HFFc6 (cell line): ENCODE data around the gene ZNF580. TPM values are rescaled to one million over a fixed set of nuclear protein-coding genes. Genes with fewer than 3 reads are reported as not detected.

Experiments used
- DNase-seq: peaks from one replicate; pipeline ENCODE4 v3.0.0-alpha.2; 2018
- H3K27ac Mint-ChIP-seq: 2 replicates; pipeline ENCODE4 v1.8.0; 2020; ENCODE audit warnings: mild to moderate bottlenecking, mixed read lengths
- H3K27me3 Mint-ChIP-seq: 2 replicates; pipeline ENCODE4 v1.8.0; 2021; ENCODE audit warnings: mild to moderate bottlenecking, moderate library complexity, mixed read lengths; ENCODE audit not compliant: insufficient read depth
- H3K36me3 Mint-ChIP-seq: 2 replicates; pipeline ENCODE4 v1.8.0; 2021; ENCODE audit warnings: low read depth, mixed read lengths
- H3K4me1 Mint-ChIP-seq: 2 replicates; pipeline ENCODE4 v1.8.0; 2020; ENCODE audit warnings: low read depth, mixed read lengths
- H3K4me3 Mint-ChIP-seq: 2 replicates; pipeline ENCODE4 v1.8.0; 2020; ENCODE audit warnings: mild to moderate bottlenecking, moderate library complexity, mixed read lengths
- H3K9me3 Mint-ChIP-seq: 2 replicates; pipeline ENCODE4 v1.8.0; 2020; ENCODE audit warnings: mild to moderate bottlenecking, mixed read lengths
- CTCF ChIP-seq: fragments of 200-600 bp; sonication (generic); IDR thresholded peaks from 2 replicates; pipeline ENCODE4 v1.5.0; 2021; ENCODE audit warnings: antibody characterized with exemption, mild to moderate bottlenecking
- total RNA-seq, 6 experiments: library from RNA; stranded (reverse); fragmentation: NEBNext Ultra II Directional; extraction: Animal tissue kit (Norgen Biotek cat#: 25700); gene quantifications; 2 replicates in 1 of 6; 3 replicates in 5 of 6; pipeline ENCODE4 v1.2.3, GENCODE V29; 2021

Gene ZNF580
- total RNA-seq, 6 experiments from 2014 or later: 51.0 to 60.5 (median 57.7) TPM

DNA sequence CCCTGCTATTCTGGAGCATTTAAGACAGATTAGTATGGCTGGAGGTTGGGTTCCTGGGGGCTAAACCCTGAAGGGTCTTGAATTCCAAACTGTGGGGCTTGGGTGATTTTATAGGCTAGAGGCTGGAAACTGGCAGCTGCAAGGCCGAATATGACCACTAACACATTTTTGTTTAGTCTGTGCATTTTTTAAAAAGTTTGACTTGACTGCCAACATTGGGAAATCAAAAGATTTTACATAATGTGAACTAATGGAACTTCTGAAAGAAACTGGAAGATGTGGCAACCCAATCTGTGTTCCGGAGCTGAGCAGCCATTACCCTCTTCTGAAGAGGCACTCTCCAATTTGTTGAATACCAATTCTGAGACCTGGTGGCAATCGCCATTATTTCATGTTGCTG is 21.5 kb upstream of the ZNF580 start:
- H3K36me3 Mint-ChIP-seq: peaks cover 34% of the 10 kb centered on the region
- no peaks in the 10 kb centered on the region; the same call in 1 of the 2 replicates for H3K9me3 Mint-ChIP-seq
- peaks cover 24% of the 10 kb centered on the region for H3K4me1 Mint-ChIP-seq
- peak; percentile 13 for DNase-seq
- H3K27ac Mint-ChIP-seq: peak overlapping the region; percentile 24; the same call in 1 of the 2 replicates
- no peak overlapping the region for H3K4me3 Mint-ChIP-seq
- peaks cover 3% of the 10 kb centered on the region for H3K27me3 Mint-ChIP-seq
- TF ChIP-seq CTCF: 0 out of 2 replicates have a peak, but pooled peaks have one; percentile 15

GRCh38 chr19:55620410-55621204 is 20.2 kb upstream of the ZNF580 start:
- Mint-ChIP-seq H3K27me3 (peaks cover 3% of the 10 kb centered on the region), H3K4me1 (peaks cover 31% of the 10 kb centered on the region), H3K4me3 (no peak overlapping the region), H3K9me3 (no peaks in the 10 kb centered on the region; the same call in 1 of the 2 replicates), H3K27ac (no peak overlapping the region), H3K36me3 (peaks cover 34% of the 10 kb centered on the region)
- TF ChIP-seq CTCF: no peak
- no peak for DNase-seq

GRCh38 chr19:55621205-55621672 is 19.6 kb upstream of the ZNF580 start:
- TF ChIP-seq CTCF: no peak
- H3K27me3 Mint-ChIP-seq: peaks cover 3% of the 10 kb centered on the region
- DNase-seq: no peak
- peaks cover 34% of the 10 kb centered on the region for H3K36me3 Mint-ChIP-seq
- H3K27ac Mint-ChIP-seq: no peak overlapping the region
- H3K4me3 Mint-ChIP-seq: no peak overlapping the region
- peaks cover 31% of the 10 kb centered on the region for H3K4me1 Mint-ChIP-seq
- H3K9me3 Mint-ChIP-seq: no peaks in the 10 kb centered on the region; the same call in 1 of the 2 replicates

GRCh38 chr19:55621673-55622231 is 19.1 kb upstream of the ZNF580 start:
- H3K4me3 Mint-ChIP-seq: no peak overlapping the region
- H3K27ac Mint-ChIP-seq: no peak overlapping the region
- no peak for DNase-seq
- peaks cover 3% of the 10 kb centered on the region for H3K27me3 Mint-ChIP-seq
- peaks cover 31% of the 10 kb centered on the region for H3K4me1 Mint-ChIP-seq
- TF ChIP-seq CTCF: no peak
- H3K36me3 Mint-ChIP-seq: peaks cover 34% of the 10 kb centered on the region
- no peaks in the 10 kb centered on the region; the same call in 1 of the 2 replicates for H3K9me3 Mint-ChIP-seq

DNA sequence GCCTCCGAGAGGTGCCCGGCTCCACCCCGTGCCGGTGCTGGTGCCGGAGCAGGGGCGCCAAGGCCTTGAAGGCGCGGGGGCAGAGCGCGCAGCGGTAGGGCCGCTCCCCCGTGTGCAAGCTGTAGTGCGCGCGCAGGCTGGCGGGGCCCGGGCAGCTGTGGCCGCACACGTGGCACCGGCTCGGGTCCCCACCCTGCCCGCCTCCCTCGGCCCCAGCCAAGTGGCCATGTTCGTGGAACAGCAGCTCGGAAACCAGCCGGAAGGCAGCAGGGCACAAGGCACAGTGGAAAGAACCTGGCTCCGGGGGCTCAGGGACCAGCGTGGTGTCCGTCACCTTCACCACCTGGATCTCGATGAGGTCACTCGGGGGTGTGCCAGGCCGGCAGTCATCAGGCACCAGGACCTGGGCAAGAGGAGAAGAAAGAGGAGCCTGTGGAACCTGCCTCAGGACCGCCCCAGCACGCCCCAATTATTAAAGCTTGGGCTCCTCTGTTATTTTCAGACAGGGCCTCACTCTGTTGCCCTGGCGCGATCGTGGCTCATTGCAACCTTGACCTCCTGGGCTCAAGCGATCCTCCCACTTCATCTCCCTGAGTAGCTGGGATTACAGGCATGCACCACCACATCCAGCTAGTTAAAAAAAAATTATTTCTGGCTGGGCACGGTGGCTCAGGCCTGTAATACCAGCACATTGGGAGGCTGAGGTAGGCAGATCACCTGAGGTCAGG is 18.4 kb upstream of the ZNF580 start:
- DNase-seq: no peak
- H3K4me3 Mint-ChIP-seq: no peak overlapping the region
- no peaks in the 10 kb centered on the region; the same call in 1 of the 2 replicates for H3K9me3 Mint-ChIP-seq
- peaks cover 3% of the 10 kb centered on the region for H3K27me3 Mint-ChIP-seq
- H3K4me1 Mint-ChIP-seq: peaks cover 31% of the 10 kb centered on the region
- H3K27ac Mint-ChIP-seq: no peak overlapping the region
- TF ChIP-seq CTCF: no peak
- peaks cover 31% of the 10 kb centered on the region for H3K36me3 Mint-ChIP-seq
